NCI-H2196 treated with DMSO at 0.1 percent for 48 hours (cell line): ENCODE results near the gene LRCOL1.

Experiments used
- DNase-seq: peaks from one replicate; lab custom pipeline; 2025; ENCODE audit not compliant: unreplicated experiment; lab: John Stamatoyannopoulos, UW

The LRCOL1 gene

DNA sequence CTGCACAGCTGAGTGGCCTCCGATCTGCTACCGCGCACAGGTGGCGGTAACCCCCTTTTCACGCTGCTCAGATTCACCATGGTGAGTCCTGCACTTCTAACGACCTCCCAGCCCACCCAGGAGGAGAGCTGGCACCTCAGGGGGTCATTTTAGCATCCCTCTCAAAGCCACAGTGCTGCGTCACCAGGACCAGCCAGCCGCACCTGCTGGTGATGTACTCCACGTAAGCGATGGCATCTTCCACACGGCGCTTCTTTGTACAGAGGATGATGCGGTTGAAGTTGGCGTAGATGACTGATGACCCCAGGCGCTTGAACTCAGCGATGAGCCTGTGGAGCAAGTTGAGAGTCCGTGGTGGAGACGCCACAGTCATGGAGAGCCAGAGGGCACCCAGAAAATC is 27.4 kb upstream of the LRCOL1 start:
- no peak for DNase-seq

DNA sequence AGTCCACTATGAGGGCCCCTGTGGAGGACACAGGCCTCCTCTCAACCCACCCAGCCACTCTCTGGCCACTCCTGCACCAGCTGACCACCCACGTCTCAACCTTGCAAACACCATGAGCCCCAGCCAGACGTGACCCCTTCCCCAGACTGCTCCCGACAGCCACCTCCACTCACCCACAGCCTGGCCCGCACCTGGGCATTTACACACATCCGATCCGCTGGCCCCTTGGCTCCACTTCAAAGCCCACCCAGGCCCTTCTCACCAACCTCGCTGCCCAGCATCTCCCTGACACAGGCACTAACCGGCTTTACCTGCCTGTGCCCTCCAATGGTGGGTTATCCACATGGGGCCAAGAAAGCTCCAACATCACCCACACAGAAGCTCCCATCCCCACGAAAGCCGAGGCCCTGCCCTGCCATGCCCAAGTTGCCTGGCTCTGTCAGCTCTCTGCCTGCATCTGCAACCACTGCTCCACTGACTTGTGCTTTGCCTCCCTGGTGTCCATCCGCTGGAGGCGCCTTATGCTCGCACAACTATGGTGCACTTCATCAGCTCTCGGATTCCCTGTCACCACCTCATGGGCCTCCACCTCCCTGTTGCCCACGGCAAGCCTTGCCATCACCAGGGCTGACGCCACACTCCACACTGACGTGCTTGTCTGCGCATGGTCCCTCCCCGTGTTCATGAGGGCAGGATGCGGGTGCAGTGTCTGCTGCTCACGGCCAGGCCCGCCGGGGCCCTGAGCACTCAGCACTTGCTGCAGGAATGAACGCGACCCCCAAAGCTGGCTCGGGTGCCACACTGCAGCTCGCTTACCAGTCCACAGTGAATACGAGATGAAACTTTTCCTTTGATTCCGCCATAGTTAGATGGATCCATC is 24.9 kb upstream of the LRCOL1 start:
- DNase-seq = no peak

DNA sequence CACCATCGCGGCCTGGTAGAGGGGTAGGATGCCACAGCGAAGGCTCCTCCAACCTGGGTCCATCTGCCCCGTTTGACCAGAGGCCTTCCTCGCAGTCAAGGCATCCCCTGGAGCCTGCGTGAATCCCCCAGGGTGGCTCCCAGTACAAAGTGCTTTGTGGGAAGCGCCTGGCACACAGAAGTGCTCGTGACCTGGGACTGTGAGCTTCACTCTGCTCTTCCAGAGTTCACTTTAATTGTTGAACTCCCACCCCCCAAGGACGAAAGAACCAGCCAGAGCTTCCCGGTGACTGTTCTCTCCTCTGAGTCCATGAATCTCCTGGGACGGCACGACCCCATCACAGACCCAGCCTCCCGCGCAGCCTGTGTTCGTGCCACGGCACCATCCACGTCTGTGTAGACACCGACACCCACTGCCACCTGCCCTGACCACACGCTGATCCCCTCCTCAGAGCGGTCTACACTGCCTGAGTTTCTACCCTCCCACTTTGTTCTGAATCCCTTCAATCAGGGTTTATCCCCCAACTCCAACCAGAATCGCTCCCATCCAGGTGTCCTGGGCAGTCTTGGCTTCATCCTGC is 24.1 kb upstream of the LRCOL1 start:
- DNase-seq = no peak

DNA sequence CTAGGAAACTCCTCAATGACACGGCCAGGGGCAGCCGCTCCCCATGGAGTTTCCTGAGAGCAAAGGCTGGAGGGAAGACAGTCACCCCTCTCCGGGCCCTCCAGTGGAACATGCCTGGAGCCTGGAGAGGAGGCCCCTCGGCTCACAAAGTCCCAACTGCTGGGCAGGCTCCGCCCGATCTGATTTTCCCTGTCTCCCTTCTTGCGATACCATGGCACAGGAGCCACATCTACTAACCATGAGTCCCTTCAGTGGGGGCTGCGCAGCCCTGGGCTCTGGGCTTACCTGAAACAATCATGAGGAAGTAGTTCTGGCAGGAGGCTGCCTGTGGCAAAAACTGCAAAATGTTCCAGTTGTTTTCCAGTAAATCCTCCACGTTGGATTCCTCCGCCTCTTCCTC is 23.5 kb upstream of the LRCOL1 start:
- no peak for DNase-seq

DNA sequence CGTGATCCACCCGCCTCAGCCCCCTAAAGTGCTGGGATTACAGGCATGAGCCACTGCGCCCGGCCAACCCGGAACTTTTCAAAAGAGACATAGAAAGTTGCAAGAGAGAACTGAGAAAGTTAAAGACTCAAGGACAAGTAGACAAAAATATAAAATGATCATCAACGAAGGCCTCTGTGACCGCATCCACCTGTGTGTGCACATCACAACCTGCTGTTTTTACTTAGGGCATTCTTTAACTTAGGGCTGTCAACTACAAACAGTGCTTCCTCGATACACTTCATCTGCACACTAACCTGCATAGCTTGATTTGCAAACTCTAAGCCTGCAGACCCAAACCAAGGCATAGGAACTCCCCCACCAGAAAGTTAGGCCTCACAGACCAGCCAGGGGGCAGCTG is 23.0 kb upstream of the LRCOL1 start:
- no peak for DNase-seq

DNA sequence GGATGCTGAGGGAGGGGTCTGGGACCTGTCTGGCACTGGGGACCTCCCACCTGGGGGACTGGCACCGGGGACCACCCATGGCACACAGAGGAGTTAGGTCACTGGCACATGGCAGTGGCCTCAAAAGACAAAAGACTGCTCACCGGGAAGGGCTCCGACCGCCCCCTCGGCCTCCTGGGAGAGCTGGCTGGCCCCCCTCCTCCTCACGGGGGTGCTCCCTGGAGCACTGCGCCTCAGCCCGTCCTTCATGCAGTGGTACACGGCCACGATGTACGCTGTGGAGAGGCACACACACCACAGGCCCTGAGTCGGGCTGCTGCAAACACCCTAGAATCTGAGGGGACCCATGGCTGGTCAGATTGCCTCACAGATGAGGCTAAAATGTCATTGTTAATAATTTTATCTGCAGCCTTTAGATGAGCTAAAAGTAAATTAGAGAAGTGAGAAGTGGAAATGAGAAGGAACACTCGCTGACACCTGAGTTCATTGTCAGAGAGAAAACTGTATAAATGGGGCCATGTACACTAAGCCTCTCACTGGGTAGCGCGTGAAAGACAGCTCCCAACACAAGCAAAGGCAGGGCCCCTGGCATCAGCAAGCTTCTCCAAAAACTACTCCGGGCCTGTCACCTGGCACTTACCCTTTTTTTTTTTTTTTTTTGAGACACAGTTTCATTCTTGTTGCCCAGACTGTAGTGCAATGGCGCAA is 22.3 kb upstream of the LRCOL1 start:
- no peak for DNase-seq

DNA sequence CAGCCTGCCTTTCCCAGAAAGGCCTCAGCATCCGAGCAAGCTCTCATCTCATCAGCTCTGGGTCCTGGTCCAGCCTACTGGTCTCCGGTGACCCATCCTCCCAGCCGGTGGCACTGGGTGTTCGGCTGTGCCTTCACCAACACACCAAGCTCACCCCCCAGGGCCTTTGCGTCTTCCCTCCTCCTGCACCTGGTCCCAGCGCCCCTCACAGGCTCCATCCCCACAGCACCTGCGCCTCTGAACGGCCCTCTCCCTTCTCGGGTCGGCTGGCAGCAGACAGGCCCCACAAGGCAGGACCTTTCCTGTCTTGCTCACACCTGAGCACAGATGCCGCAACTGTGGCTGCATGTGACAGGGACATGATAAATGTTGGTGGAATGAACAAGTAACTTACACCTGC is 21.3 kb upstream of the LRCOL1 start:
- DNase-seq = no peak

DNA sequence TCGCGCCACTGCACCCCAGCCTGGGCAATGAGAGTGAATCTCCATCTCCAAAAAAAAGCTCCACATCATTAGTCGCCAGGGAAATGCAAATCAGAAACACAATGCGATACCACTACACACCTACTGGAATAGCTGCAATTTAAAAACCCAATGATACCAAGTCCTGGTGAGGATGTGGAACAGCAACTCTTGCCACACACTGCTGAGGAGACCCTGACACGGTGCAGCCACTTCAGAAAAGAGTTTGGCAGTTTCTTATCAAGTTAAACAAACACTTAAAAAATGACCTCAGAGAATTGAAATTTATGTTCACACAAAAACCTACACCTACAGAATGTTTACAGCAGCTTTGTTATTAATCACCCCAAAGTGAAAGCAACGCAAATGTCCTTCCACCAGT is 20.3 kb upstream of the LRCOL1 start:
- no peak for DNase-seq

DNA sequence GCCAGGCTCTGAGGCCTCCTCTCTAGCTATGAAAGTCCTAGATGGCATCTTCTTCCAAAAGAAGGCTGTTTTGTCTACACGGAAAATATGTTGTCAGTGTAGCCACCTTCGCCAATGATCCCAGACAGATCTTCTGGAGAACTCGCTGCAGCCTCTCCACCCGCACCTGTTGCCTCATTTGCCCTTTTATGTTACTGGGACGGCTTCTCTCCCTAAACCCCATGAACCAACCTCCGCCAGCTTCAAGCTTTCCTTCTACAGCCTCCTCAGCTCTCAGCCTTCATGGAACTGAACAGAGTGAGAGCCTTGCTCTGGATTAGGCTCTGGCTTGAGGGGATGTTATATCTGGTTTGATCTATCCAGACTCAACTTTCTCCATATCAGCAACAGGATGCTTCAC is 18.9 kb upstream of the LRCOL1 start:
- no peak for DNase-seq

DNA sequence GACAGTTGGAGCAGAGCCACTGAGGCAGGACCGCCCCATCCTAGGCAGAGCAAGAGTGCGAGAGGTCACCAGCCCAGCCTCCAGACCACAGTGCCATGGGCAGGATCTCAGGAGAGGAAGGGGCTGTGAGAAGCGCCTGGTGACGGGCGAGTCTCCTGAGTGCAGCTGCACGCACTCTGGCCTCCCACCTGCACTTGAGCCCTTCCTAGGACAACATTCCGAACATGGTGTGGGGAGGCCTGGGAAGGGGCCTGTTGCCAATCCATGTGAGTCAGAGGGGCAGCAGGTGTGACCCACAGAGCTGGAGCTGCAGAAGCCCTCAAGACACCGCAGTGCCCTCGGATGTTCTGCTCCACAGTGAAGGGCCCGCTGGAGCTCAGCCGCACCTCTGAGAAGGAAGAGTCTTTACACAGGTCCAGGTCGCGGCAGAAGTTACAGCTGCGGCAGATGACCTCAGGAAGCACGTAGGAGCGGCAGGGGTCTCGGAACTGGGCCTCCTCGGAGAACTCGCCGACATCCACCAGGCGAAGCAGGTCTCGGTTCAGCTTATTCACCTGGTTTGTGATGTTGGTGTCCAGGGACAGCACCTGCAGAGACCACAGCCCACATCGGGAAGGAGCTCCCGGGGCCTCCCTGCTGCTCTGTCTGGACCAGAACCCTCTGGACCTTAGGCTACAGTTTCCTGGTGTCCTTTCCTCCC is 15.5 kb upstream of the LRCOL1 start:
- DNase-seq = no peak

DNA sequence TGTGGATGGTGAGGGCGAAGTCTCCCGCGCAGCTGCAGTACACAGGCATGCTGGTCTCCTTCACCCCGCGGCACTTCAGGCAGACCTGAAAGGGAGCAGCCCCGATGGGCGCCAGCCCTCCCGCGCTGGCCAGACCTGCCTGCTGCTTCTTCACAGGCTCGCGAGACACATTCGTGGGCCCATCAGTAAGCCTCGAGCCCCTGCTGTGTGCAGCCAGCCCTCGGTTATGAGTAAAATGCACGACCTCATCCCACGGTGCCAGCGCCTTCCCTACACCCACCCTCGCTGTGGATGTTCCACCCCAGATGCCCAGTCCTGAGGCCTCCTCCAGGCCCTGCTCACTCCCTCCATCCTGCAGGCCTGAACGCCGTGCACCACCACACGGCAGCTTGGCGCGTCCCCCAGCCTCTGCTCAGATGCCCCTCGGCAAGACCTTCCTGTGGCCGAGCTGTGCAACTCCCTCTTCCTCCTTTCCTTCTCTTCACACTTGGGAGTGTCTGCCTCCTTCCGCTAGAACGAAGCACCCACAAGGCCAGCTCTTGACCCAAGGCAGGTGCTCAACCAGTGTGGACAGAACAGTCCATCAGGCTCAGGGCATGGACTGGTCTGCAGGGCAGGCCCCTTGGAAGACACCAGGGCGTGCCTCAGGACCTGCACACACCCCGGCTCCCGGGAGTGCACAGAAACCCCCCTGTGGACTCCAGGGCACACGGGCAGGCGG is 14.7 kb upstream of the LRCOL1 start:
- no peak for DNase-seq

DNA sequence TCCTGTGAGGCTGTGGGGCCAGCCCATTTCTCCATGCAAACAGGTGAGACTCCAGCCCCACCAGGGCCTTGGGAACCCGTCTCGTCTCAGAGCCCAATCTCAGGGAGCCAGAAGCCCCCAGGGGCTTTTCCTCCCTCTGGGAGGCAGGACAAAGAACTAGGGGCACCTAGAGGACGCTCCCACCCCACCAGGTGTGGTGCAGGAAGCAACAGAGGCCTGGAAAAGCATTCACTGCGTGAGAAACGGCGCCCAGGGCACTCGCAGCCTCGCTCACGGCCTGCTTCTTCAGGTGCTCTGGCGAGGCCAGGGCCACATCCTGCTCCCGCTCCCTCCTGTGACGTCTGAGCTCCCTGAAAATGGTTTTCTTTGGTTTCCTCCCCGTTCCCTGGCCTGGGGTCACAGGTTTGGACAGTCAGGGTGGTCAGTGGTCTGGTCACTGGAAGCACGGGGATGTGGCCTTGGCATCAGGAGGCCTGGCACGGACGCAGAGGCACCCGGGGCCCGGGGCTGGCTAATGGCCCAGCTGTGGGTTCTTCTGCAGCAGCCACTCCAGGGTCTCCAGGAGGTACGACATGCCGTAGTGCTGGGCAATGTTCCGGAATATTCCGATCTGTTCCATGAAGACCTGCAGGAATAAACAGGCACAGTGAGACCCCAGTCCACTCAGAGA is 13.9 kb upstream of the LRCOL1 start:
- no peak for DNase-seq

DNA sequence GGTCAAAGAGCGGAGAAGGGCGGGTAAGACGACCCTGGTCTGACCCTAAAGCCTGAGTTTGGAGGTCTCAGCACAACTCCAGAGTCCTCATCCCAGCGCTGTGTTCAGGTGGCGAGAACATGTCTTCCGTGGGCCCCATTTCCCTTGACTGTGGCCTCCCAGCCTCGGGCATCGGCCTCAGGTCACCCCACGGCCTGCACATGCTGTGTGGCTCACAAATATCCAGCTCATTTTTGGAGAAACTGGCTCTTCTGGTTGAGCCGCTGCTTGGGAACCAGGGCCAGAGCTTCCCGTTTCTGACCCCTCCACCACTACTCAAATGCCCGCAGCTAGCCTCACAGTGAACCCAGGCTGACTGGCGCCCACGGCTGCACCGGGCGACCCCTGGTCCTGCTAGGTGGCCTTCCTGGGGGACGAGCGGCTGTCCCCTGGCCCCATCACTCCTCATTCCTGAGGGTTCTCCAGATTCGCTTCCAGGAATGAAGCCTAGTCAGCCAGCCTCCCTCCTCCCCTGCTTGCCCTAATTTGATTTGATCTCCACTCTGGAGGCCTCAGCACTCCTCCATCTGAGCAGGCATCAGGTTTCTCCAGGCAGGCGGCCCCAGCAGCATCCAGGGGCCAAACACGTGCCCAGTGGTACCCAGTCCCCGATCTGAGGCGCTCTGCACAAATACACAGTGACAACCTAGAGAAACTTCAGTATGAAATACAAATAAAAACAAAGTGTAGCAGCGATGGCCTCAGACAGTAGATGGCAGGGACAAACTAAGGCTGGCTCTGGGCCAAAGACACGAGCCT is 12.9 kb upstream of the LRCOL1 start:
- no peak for DNase-seq

DNA sequence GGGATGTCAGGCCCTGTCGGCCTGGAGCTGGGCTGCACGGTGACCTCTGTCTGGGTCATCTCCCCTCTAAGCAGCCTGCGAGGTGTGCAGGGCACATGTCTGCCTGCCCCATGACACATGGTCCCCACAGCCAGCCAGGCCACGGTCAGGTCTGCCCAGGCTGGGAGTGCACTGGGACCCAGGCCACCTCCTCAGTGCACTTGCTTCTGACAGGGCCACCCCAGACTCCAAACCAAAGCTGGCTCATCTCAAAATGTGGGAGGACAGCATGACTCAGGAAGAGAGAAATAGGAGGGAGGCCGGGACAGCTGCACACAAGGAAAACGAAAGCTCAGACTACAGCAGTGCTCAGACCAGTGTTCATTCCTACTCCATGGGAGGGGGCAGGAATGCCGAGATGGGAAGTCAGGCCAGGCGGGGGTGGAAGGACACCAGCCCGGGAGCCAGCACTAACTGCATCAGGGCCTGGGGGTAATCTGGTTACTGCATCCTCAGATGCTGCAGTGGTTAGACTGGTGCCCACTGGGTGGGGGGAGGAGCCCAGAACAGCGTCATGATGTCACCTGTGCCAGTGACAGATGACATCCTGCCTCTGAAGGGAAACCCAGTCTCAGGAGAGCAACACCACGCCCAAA is 12.2 kb upstream of the LRCOL1 start:
- DNase-seq = no peak

DNA sequence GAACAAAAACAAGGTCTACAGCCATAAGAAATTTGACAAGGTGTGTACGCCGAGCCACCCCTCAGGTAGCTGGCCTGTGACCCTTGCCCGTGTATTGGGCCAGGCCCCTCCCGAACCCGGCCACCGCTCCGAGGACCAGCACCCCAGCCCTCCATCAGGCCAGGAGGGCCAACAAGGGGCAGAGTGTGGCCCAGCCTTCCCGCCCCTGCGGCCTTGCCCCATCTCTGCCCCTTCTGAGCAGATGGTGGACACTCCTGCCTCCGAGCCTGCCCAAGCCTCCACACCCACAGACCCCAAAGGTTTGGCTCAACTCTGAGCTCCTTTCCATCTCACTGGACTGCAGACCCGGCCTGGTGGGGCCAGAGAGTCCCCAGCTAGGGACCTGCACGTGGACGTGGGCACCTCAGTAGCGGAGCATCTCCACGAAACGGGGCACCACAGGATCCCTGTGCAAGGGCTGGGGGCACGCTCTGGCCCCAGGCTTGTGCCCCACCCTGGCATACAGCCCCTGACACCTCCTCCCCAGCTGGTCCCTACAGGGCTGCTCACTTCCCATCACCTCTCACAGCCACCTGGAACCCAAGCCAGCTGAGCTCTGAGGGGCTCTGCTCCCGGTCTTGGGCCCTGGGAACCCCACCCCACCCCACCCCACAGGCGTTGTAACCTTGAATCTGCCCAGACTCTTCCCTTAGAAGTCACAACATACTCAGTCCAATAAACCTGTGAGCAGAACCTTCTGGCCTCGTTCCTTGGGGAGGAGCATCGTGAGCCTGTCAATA is 11.5 kb upstream of the LRCOL1 start:
- DNase-seq = no peak

DNA sequence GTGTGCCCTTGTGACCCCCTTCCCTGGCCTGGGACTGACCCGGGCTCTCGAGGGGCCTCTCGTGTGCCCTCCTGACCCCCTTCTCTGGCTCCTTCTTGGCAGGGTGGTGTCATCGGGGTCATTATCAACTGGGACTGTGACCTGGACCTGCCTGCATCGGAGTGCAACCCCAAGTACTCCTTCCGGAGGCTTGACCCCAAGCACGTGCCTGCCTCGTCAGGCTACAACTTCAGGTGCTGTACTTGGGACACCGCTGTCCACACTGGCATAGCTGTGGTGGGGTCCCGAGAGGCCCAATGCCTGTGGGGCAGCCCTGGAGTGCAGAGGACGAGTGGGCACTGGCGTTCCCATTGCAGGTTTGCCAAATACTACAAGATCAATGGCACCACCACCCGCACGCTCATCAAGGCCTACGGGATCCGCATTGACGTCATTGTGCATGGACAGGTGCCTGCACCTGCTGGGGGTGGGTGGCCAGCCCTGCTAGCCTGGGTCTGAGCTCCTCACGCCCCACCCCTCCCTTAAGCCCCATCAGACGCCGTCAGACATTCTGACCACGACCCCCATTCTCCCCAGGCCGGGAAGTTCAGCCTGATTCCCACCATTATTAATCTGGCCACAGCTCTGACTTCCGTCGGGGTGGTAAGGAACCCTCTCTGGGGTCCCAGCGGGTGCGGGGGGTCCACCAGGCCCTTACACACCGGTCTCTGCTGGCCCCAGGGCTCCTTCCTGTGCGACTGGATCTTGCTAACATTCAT is 10.7 kb upstream of the LRCOL1 start:
- DNase-seq = no peak

DNA sequence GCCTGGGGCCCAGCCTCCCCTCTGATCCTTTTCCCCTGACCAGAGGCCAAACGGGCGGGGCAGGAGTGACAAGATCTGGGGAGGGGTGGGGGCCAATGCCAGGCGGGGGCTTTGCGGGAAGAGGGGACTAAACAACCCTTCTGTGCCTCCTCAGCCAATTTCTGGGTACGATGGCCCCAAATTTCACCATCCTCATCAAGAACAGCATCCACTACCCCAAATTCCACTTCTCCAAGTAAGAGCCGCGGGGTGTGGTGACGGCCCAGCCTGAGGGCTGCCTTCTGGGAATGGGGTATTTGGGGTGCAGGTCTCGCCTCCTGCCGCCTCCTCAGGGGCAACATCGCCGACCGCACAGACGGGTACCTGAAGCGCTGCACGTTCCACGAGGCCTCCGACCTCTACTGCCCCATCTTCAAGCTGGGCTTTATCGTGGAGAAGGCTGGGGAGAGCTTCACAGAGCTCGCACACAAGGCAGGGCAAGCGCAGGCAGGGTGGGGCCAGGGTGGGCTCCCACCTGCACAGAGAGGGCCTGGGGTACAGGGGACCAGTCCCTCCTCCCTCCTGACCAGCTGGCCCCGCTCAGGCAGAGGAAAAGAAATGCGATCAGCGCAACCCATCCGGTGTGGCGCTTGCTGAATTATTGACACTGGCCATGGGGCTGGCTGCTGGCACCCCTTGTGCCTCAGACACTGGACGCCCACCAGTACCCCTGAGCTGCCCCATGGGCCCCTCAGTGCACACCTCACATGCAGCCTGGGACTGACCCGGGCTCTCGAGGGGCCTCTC is 9.9 kb upstream of the LRCOL1 start:
- no peak for DNase-seq
